GM12878 (cell line): ENCODE data around the gene FOSB. TPM values are rescaled to one million over a fixed set of nuclear protein-coding genes. Genes with fewer than 3 reads are reported as not detected.

Experiments
- ATAC-seq: fragments of 200-7000 bp; cut with Tn5 transposase; 3 replicates; pipeline ENCODE4 v1.9.1; 2020; ENCODE audit warnings: mild to moderate bottlenecking, moderate library complexity
- BruUV-seq: library from RNA; stranded (reverse); fragments of 400-500 nt; replicated peaks from 2 replicates; lab custom pipeline; 2021; lab: Mats Ljungman, UMichigan
- CTCF ChIA-PET: fragments of 300-600 bp; sonication (Branson Sonifier 250); formaldehyde crosslinking; extraction: SDS; loops from one replicate; lab custom pipeline; 2021; ENCODE audit warnings: inconsistent platforms; lab: Yijun Ruan, JAX
- POLR2A ChIA-PET: fragments of 350-600 bp; formaldehyde crosslinking; extraction: SDS; loops from one replicate; lab custom pipeline; 2021; ENCODE audit warnings: inconsistent platforms; lab: Charles Lee
- RAD21 ChIA-PET: fragments of 300-600 bp; sonication (Branson Sonifier 250); formaldehyde crosslinking; loops from one replicate; lab custom pipeline; 2023; ENCODE audit warnings: antibody characterized with exemption; ENCODE audit not compliant: unreplicated experiment; lab: Charles Lee
- SMC1A ChIA-PET: fragments of 300-600 bp; sonication (Branson Sonifier 250); formaldehyde crosslinking; loops from one replicate; lab custom pipeline; 2023; ENCODE audit not compliant: unreplicated experiment, uncharacterized antibody; lab: Charles Lee
- DNase-seq: peaks from one replicate; pipeline ENCODE4 v3.0.0-alpha.2; 2011; ENCODE audit warnings: low read depth, low spot score
- FAIRE-seq: peaks from 3 replicates; lab custom pipeline; 2011; peaks lifted over from hg19 to GRCh38; lab: Jason Lieb, UNC
- H2AFZ ChIP-seq: 2 replicates; pipeline ENCODE4 v1.6.0; 2011; ENCODE audit warnings: low read depth, low read length, control low read depth; ENCODE audit not compliant: control insufficient read depth
- H3K27ac ChIP-seq: 2 replicates; pipeline ENCODE4 v1.5.1; 2011; ENCODE audit warnings: control low read depth; ENCODE audit not compliant: control insufficient read depth, insufficient read depth
- H3K27me3 ChIP-seq, 2 experiments: replicated peaks in 1 of 2; 2 replicates each; pipeline versions ENCODE4 v1.6.0 to v1.6.1; 2011; ENCODE audit warnings: low read length in 1 of 2; ENCODE audit not compliant: control insufficient read depth in 2 of 2, insufficient read depth in 2 of 2
- H3K36me3 ChIP-seq, 2 experiments: 2 replicates each; pipeline ENCODE4 v1.5.1; 2011; ENCODE audit warnings: low read length in 1 of 2; ENCODE audit not compliant: control insufficient read depth in 2 of 2, insufficient read depth in 2 of 2
- H3K4me1 ChIP-seq: 2 replicates; pipeline ENCODE4 v1.6.1; 2011; ENCODE audit warnings: mild to moderate bottlenecking, low read length, moderate library complexity, mixed read lengths; ENCODE audit not compliant: control insufficient read depth, insufficient read depth
- H3K4me2 ChIP-seq: 2 replicates; pipeline ENCODE4 v1.6.0; 2011; ENCODE audit warnings: control low read depth; ENCODE audit not compliant: control insufficient read depth, insufficient read depth
- H3K4me3 ChIP-seq: fragments of 200-600 bp; sonication (generic); 2 replicates; pipeline ENCODE4 v1.5.1; 2016
- H3K79me2 ChIP-seq: 2 replicates; pipeline ENCODE4 v1.6.0; 2011; ENCODE audit warnings: low read length; ENCODE audit not compliant: control insufficient read depth, insufficient read depth
- H3K9ac ChIP-seq: 2 replicates; pipeline ENCODE4 v1.8.0; 2011; ENCODE audit warnings: low read length, control low read depth, mixed read lengths; ENCODE audit not compliant: control insufficient read depth, insufficient read depth
- H3K9me3 ChIP-seq: replicated peaks from 3 replicates; pipeline ENCODE4 v1.5.1; 2011; ENCODE audit warnings: mild to moderate bottlenecking, low read length; ENCODE audit not compliant: control insufficient read depth, insufficient read depth
- H4K20me1 ChIP-seq: 2 replicates; pipeline ENCODE4 v1.6.0; 2011; ENCODE audit not compliant: control insufficient read depth, insufficient read depth
- BRCA1 ChIP-seq: IDR thresholded peaks from 2 replicates; pipeline ENCODE4 v1.6.1; 2011; ENCODE audit warnings: low read depth, low read length, improper control_type of control experiment
- EP300 ChIP-seq, 2 experiments: fragments of 150-350 bp in 1 of 2; IDR thresholded peaks; 2 replicates each; pipeline ENCODE4 v1.6.1; 2011 to 2012; ENCODE audit warnings: low read depth in 2 of 2, low read length in 2 of 2, borderline replicate concordance in 1 of 2, improper control_type of control experiment in 1 of 2, inconsistent platforms in 1 of 2; ENCODE audit not compliant: control insufficient read depth in 1 of 2
- MTA2 ChIP-seq: fragments of 450-650 bp; IDR thresholded peaks from 2 replicates; pipeline ENCODE4 v1.6.1; 2016; ENCODE audit warnings: low read depth, mild to moderate bottlenecking, moderate library complexity
- RFX5 ChIP-seq: IDR thresholded peaks from 2 replicates; pipeline ENCODE4 v1.6.1; 2011; ENCODE audit warnings: low read depth, low read length, improper control_type of control experiment
- RUNX3 ChIP-seq: IDR thresholded peaks from 2 replicates; pipeline ENCODE4 v1.6.1; 2012; ENCODE audit warnings: low read length, inconsistent platforms
- SP1 ChIP-seq: IDR thresholded peaks from one replicate; pipeline ENCODE4 v1.6.1; 2011; ENCODE audit warnings: low read depth, low read length
- WGBS: methylation state at CpG from one replicate; pipeline ENCODE4 v1.1.6; 2016; ENCODE audit warnings: low lambda C conversion rate; ENCODE audit not compliant: insufficient replicate concordance, insufficient coverage; ENCODE audit errors: missing lambda C conversion rate; 5-methylcytosine and 5-hydroxymethylcytosine counted together
- in situ Hi-C: fragments of 300-500 bp; cut with MboI; formaldehyde crosslinking; loops from 9 replicates; pipeline ENCODE4 v1.14.3; 2018; ENCODE audit warnings: mixed read lengths
- intact Hi-C: fragments of 100-400 bp; cut with micrococcal nuclease; formaldehyde crosslinking; loops from one replicate; pipeline ENCODE4 v1.14.2; 2022; ENCODE audit not compliant: unreplicated experiment
- polyA plus RNA-seq, 11 experiments: library from polyadenylated mRNA; depleted of rRNA in 4 of 11; unstranded in 6 of 11; stranded (reverse) in 5 of 11; fragments of >200 nt; fragmentation: Nextera tagmentation in 4 of 11; fragmentation: Illumina TruSeq in 1 of 11; extraction: Ambion mirVana in 4 of 11; extraction: Trizol in 1 of 11; gene quantifications; 1 replicate in 1 of 11; 2 replicates in 10 of 11; pipeline versions ENCODE4 v1.2.1 to v1.2.3, GENCODE V29; 2011 to 2016; ENCODE audit warnings: inconsistent platforms in 2 of 11, missing spikeins in 2 of 11, low read depth in 1 of 11
- total RNA-seq, 4 experiments: library from RNA; depleted of rRNA in 3 of 4; stranded (reverse); fragments of >200 nt in 3 of 4; fragmentation: Illumina TruSeq in 1 of 4; extraction: Trizol in 1 of 4; gene quantifications; 2 replicates each; pipeline versions ENCODE4 v1.2.1 to v1.2.3, GENCODE V29; 2013 to 2021

Gene FOSB
- total and polyA plus RNA-seq, 10 of the 15 experiments (the other 5 are each of a cell fraction or from before 2014, with no cell fraction given) = 0.06 to 0.56 (median 0.26) TPM

DNA sequence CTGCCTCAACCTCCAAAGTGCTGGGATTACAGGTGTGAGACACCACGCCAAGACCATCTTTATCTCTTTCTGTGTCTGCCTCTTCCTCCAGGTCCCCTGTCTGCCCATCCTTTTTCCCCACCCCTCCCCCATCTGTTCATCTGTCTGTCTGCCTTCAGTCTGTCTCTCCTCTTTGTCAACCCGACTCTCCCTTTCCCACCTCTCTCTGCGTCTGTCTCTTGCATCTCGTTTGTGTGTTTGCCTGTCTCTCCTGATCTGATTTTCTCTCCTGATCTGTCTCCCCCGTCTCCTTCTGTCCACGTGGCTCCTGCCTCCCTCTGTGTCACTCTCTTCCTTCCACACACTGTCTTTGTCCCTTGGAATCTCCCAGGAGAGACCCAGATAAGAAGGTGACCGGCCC, 49.4 kb downstream of the FOSB start:
- Histone ChIP-seq H2AFZ (no peak overlapping the region), H3K4me3 (no peak overlapping the region), H3K27me3 (no peaks in the 10 kb centered on the region), H3K79me2 (peaks cover 44% of the 10 kb centered on the region), H3K4me2 (no peak overlapping the region), H4K20me1 (no peaks in the 10 kb centered on the region), H3K9me3 (no peaks in the 10 kb centered on the region), H3K27ac (no peak overlapping the region), H3K4me1 (peaks cover 33% of the 10 kb centered on the region), H3K36me3 (peaks cover 15 to 29% of the 10 kb centered on the region in 2 experiments), H3K9ac (no peak overlapping the region)
- FAIRE-seq (no peak), DNase-seq (no peak), ATAC-seq (no peak)
- RAD21 ChIA-PET = no interaction called here
- intact Hi-C loops (no loop called here), in situ Hi-C loops (no loop called here)
- CTCF ChIA-PET = interaction anchor here (2.6 kb wide), 1 partner anchor 124 kb away, joined by 18 read pairs; no protein-coding TSS in a partner anchor
- SMC1A ChIA-PET = interaction anchor here (2.9 kb wide), 1 partner anchor 124 kb away, joined by 8 read pairs; no protein-coding TSS in a partner anchor
- TF ChIP-seq BRCA1 (no peak), SP1 (no peak), RUNX3 (no peak), EP300 (IDR thresholded peaks at IDR 0.05; ENCODE audit: borderline replicate concordance in 1 of 2, control insufficient read depth in 1 of 2, low read depth in 2 of 2, low read length in 2 of 2) (no peak), RFX5 (no peak), MTA2 (no peak)
- POLR2A ChIA-PET = interaction anchor here (0.6 kb wide), 2 partner anchors 19 to 249 kb away, joined by 5 read pairs; no protein-coding TSS in a partner anchor
- 59% methylated on average over 7 of the region's 7 CpGs for WGBS
- BruUV-seq = no TSS peak
